Renal cortex interstitium (tissue), 11 donors: ENCODE results near the gene CFAP20DC. TPM values are rescaled to one million over a fixed set of nuclear protein-coding genes. Genes with fewer than 3 reads are reported as not detected.
"Not testable (repeated sequence)": the region's sequence is repeated elsewhere in the genome, so short reads cannot be mapped to it uniquely, and the experiment has no call there.

Source experiments
- DNase-seq, 11 donors: peaks; one replicate each; pipeline ENCODE4 v3.0.0-alpha.2; 2013; ENCODE audit warnings: low read depth in 9 of 11, low spot score in 4 of 11; ENCODE audit errors: extremely low read depth in 1 of 11
- polyA plus RNA-seq, 3 donors: library from polyadenylated mRNA; unstranded; fragments of 120-200 nt; gene quantifications; one replicate each; pipeline ENCODE4 v1.2.1, GENCODE V29; 2013; ENCODE audit not compliant: insufficient read length in 3 of 3

Gene CFAP20DC
- polyA plus RNA-seq, 3 donors, result 4.1 to 5.2 (median 4.7) TPM

GRCh38 chr3:58988041-58988440, 61.8 kb downstream of the CFAP20DC start:
- no peak for DNase-seq

- DNase-seq, result no peak
Measured at GRCh38 chr3:58986654-58987053, 63.2 kb downstream of the CFAP20DC start.

GRCh38 chr3:58979840-58980239, 70.0 kb downstream of the CFAP20DC start:
- no peak for DNase-seq

GRCh38 chr3:58973796-58974195, 76.0 kb downstream of the CFAP20DC start:
- no peak for DNase-seq

GRCh38 chr3:58967866-58968265, 82.0 kb downstream of the CFAP20DC start:
- not testable (repeated sequence) for DNase-seq

- DNase-seq, result no peak
Measured at GRCh38 chr3:58965865-58966264, 84.0 kb downstream of the CFAP20DC start.

- DNase-seq, result no peak
Measured at GRCh38 chr3:58963928-58964503, 85.8 kb downstream of the CFAP20DC start.

GRCh38 chr3:58962816-58963215, 87.0 kb downstream of the CFAP20DC start:
- DNase-seq, result no peak

- no peak for DNase-seq
Measured at GRCh38 chr3:58962040-58962651, 87.7 kb downstream of the CFAP20DC start.

- no peak for DNase-seq
Measured at GRCh38 chr3:58955308-58955707, 94.5 kb downstream of the CFAP20DC start.

GRCh38 chr3:58953288-58953687, 96.5 kb downstream of the CFAP20DC start:
- no peak for DNase-seq

GRCh38 chr3:58952128-58952917, 97.5 kb downstream of the CFAP20DC start:
- DNase-seq, result no peak

GRCh38 chr3:58948018-58948417, 101.8 kb downstream of the CFAP20DC start:
- DNase-seq, result no peak

GRCh38 chr3:58946875-58947274, 103.0 kb downstream of the CFAP20DC start:
- no peak for DNase-seq

GRCh38 chr3:58938057-58938456, 111.8 kb downstream of the CFAP20DC start:
- DNase-seq, result no peak

GRCh38 chr3:58924578-58924977, 125.2 kb downstream of the CFAP20DC start:
- no peak for DNase-seq

GRCh38 chr3:58900386-58900785, 149.4 kb downstream of the CFAP20DC start:
- no peak for DNase-seq

- DNase-seq, result no peak
Measured at GRCh38 chr3:58899953-58900298, 149.9 kb downstream of the CFAP20DC start.

GRCh38 chr3:58899159-58899952, 150.5 kb downstream of the CFAP20DC start:
- peak in 8 of 11 donors; percentile 1 to 12 (median 8) for DNase-seq

GRCh38 chr3:58898513-58898912, 151.3 kb downstream of the CFAP20DC start:
- DNase-seq, result no peak
